WTC11 (cell line): ENCODE measurements around the gene ANKRD36. TPM values are rescaled to one million over a fixed set of nuclear protein-coding genes. Genes with fewer than 3 reads are reported as not detected.
"Not testable (repeated sequence)": the region's sequence is repeated elsewhere in the genome, so short reads cannot be mapped to it uniquely, and the experiment has no call there.

Source experiments
- ATAC-seq: fragments of 200-7000 bp; cut with Tn5 transposase; 2 replicates; pipeline ENCODE4 v1.10.0; 2021; ENCODE audit warnings: mild to moderate bottlenecking, moderate library complexity
- CTCF ChIA-PET: fragments of 300-600 bp; sonication (Branson Sonifier 250); formaldehyde crosslinking; loops from one replicate; lab custom pipeline; 2021; ENCODE audit warnings: antibody characterized with exemption; lab: Charles Lee
- POLR2A ChIA-PET: fragments of 350-600 bp; sonication (Branson Sonifier 250); formaldehyde crosslinking; loops from one replicate; lab custom pipeline; 2021; ENCODE audit warnings: antibody characterized with exemption; lab: Charles Lee
- DNase-seq: peaks from one replicate; pipeline ENCODE4 v3.0.0; 2021; ENCODE audit warnings: low spot score
- H3K27ac Mint-ChIP-seq: 2 replicates; pipeline ENCODE4 v1.8.0; 2021; ENCODE audit warnings: mixed read lengths
- H3K27me3 Mint-ChIP-seq: 2 replicates; pipeline ENCODE4 v1.8.0; 2021; ENCODE audit warnings: low read depth, mild to moderate bottlenecking, moderate library complexity, mixed read lengths
- H3K36me3 Mint-ChIP-seq: 2 replicates; pipeline ENCODE4 v1.8.0; 2021; ENCODE audit warnings: mixed read lengths
- H3K4me1 Mint-ChIP-seq: 2 replicates; pipeline ENCODE4 v1.8.0; 2022; ENCODE audit warnings: mixed read lengths
- H3K4me3 Mint-ChIP-seq: 2 replicates; pipeline ENCODE4 v1.8.0; 2021; ENCODE audit warnings: mild to moderate bottlenecking, moderate library complexity, mixed read lengths
- H3K9me3 Mint-ChIP-seq: 2 replicates; pipeline ENCODE4 v1.8.0; 2021; ENCODE audit warnings: mixed read lengths
- total RNA-seq: library from RNA; stranded (reverse); gene quantifications from 3 replicates; pipeline ENCODE4 v1.2.3, GENCODE V29; 2021

ANKRD36 gene
- total RNA-seq, 1 experiment from 2014 or later: 14.4 TPM

- H3K27ac Mint-ChIP-seq, H3K36me3 Mint-ChIP-seq, ATAC-seq, POLR2A ChIA-PET, H3K9me3 Mint-ChIP-seq, CTCF ChIA-PET, H3K27me3 Mint-ChIP-seq, DNase-seq, H3K4me1 Mint-ChIP-seq, H3K4me3 Mint-ChIP-seq: not testable (repeated sequence)
These were observed 35.7 kb upstream of the ANKRD36 start for GRCh38 chr2:97077213-97077612.

GRCh38 chr2:97080855-97081254, 32.1 kb upstream of the ANKRD36 start:
- ATAC-seq, POLR2A ChIA-PET, CTCF ChIA-PET, H3K9me3 Mint-ChIP-seq, H3K36me3 Mint-ChIP-seq, H3K4me3 Mint-ChIP-seq, H3K27ac Mint-ChIP-seq, DNase-seq, H3K27me3 Mint-ChIP-seq, H3K4me1 Mint-ChIP-seq: not testable (repeated sequence)

DNA sequence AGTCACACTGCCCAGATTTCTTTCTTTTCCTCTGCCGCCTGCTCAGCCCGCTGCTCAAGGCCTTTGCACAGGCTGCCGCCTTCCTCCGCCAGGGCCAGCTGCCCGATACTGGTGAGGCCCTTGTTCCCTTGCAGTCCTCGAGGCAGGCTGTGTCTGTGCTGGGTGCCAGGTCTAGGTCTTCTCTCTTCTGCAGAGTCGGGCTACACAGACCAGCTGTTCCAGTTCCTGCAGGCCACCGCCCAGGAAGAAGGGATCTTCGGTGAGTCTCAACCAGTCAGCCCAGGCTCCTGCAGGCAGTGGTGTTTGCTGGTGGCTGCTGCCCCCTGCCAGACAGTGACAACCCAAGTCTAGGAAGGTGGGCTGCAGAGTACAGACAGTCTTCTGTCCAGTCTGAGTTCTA, 30.7 kb upstream of the ANKRD36 start:
- H3K36me3 Mint-ChIP-seq, H3K4me1 Mint-ChIP-seq, H3K9me3 Mint-ChIP-seq, CTCF ChIA-PET, H3K4me3 Mint-ChIP-seq, H3K27me3 Mint-ChIP-seq, H3K27ac Mint-ChIP-seq, POLR2A ChIA-PET: not testable (repeated sequence)
- ATAC-seq (peak; percentile 85), DNase-seq (peak; percentile 31)

DNA sequence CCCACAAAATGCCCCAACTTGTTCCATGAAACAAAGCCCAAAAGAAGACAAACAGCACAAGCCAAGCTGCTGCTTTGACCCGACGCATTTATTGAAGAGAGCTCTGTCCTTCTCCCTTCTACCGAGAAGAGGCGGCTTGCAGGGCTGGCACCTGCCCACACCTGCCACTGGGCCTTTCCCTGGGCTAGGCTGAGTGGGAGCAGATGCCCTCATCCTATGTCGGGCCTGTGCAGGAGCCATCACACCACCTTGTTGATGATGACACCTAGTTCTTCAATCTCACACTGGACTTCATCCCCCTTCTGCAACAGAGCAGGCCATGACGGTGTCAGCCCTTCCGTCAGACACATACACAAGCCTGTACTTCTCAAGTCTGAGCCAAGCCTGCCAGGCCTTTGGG, 29.4 kb upstream of the ANKRD36 start:
- H3K4me1 Mint-ChIP-seq, CTCF ChIA-PET, H3K27me3 Mint-ChIP-seq, H3K4me3 Mint-ChIP-seq, DNase-seq, H3K9me3 Mint-ChIP-seq, ATAC-seq, POLR2A ChIA-PET, H3K27ac Mint-ChIP-seq: not testable (repeated sequence)
- H3K36me3 Mint-ChIP-seq: peaks cover 15% of the 10 kb centered on the region

GRCh38 chr2:97085093-97085492, 27.9 kb upstream of the ANKRD36 start:
- CTCF ChIA-PET: not testable (repeated sequence)

DNA sequence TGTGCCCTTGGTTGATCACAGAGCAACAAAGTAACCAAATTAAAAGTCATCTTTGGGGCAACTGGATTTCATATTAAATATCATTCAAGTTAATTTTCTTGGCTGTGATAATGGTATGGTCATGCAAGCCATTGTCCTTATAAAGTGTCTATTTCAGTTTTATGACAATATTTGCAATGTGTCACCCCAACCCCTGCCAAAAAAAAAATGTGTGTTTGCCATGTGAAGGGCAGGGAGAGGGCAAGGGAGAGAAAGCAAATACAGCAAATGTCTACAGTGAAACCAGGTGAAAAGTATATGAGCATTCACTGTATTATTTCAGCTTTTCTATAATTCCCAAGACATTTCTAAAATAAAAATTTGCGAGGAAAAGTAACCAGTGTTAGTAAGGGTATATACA, 24.2 kb upstream of the ANKRD36 start:
- H3K4me3 Mint-ChIP-seq, DNase-seq, CTCF ChIA-PET, H3K9me3 Mint-ChIP-seq, H3K27ac Mint-ChIP-seq, POLR2A ChIA-PET, H3K27me3 Mint-ChIP-seq, ATAC-seq, H3K4me1 Mint-ChIP-seq: not testable (repeated sequence)
- peaks cover 20% of the 10 kb centered on the region for H3K36me3 Mint-ChIP-seq

More at GRCh38 chr2:97085093-97085492, 27.9 kb upstream of the ANKRD36 start:
- ATAC-seq, H3K27ac Mint-ChIP-seq, H3K4me1 Mint-ChIP-seq, H3K27me3 Mint-ChIP-seq, H3K4me3 Mint-ChIP-seq, POLR2A ChIA-PET, H3K9me3 Mint-ChIP-seq, DNase-seq: not testable (repeated sequence)
- H3K36me3 Mint-ChIP-seq: peaks cover 18% of the 10 kb centered on the region

DNA sequence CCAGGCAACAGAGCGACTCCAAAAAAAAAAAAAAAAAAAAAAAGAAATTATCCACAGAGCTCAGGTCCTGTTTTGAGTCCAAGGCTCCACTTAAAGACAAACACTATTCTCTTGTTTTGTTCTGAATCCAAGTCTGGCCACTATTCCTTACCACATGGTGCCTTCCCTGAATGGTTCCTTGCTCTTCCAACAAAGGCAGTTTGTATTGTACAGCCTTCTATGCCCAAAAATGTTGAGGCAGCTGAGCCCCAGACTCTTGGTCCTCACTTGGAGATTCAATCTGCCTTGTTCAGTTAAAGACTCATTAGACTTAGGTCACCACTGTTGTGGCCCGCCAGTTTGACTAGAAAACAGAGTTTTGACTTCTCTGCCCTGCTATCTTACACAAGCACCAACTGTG, 20.0 kb upstream of the ANKRD36 start:
- H3K4me1 Mint-ChIP-seq, H3K4me3 Mint-ChIP-seq, CTCF ChIA-PET, H3K9me3 Mint-ChIP-seq, ATAC-seq, H3K27ac Mint-ChIP-seq, DNase-seq: not testable (repeated sequence)
- POLR2A ChIA-PET: interaction anchor here (0.6 kb wide), 1 partner anchor 142 kb away, joined by 3 read pairs; no protein-coding TSS in a partner anchor
- H3K36me3 Mint-ChIP-seq: peaks cover 11% of the 10 kb centered on the region
- peaks cover 16% of the 10 kb centered on the region for H3K27me3 Mint-ChIP-seq

GRCh38 chr2:97093983-97094771, 18.8 kb upstream of the ANKRD36 start:
- H3K27ac Mint-ChIP-seq, H3K4me1 Mint-ChIP-seq, CTCF ChIA-PET, H3K36me3 Mint-ChIP-seq, H3K9me3 Mint-ChIP-seq, POLR2A ChIA-PET, DNase-seq: not testable (repeated sequence)
- H3K4me3 Mint-ChIP-seq: peak overlapping the region; percentile 57
- peak; percentile 4; the same call in 1 of the 2 replicates for ATAC-seq
- peaks cover 22% of the 10 kb centered on the region for H3K27me3 Mint-ChIP-seq

GRCh38 chr2:97094772-97095611, 18.0 kb upstream of the ANKRD36 start, which contains the start of gene FAHD2B:
Gene FAHD2B (minus strand): TSS chr2:97094882. CDS start chr2:97091706, 3,176 bp downstream.
- 0 out of 2 replicates have a peak within 1 kb of the TSS, but pooled peaks have one; percentile 45 for H3K27ac Mint-ChIP-seq
- POLR2A ChIA-PET, H3K36me3 Mint-ChIP-seq, H3K4me1 Mint-ChIP-seq: not testable (repeated sequence)
- peak within 1 kb of the TSS; percentile 81 for H3K4me3 Mint-ChIP-seq
- CTCF ChIA-PET: interaction anchor here (0.6 to 1.1 kb wide), 2 partner anchors 226 to 614 kb away, joined by 3 read pairs; no protein-coding TSS in a partner anchor
- H3K9me3 Mint-ChIP-seq: peaks cover 15% of the 10 kb centered on the region
- DNase-seq (peak; percentile 85), ATAC-seq (peak; percentile 86)
- peaks cover 26% of the 10 kb centered on the region for H3K27me3 Mint-ChIP-seq
